ENCODE data around the gene NPR2.

NPR2 gene

DNA sequence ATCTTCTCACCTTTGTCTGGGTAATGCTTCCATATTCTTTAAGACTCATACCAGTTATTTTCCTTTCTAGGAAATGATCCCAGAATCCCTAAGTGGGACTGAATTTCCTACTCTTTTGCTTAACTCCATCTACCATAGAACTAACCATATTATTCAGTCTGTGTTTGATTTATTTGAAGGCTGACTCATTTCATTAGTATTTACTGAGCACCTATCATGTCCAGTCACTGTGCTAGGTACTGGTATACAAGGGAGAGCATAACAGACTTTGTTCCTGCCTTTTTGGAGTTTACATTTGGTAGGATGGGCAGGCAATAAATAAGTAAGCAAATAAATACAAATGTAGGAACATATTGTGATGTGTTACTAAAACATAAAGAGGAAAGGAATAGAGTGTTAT lies 4.3 kb downstream of the NPR2 start:
- DNase-seq (ENCODE audit: low read depth in 2 of 2): no peak
- H3K4me3 ChIP-seq (replicated peaks in 1 of 2; ENCODE audit: low read depth in 2 of 2, low read length in 2 of 2): no peak overlapping the region
- TF ChIP-seq, protein P1, sequence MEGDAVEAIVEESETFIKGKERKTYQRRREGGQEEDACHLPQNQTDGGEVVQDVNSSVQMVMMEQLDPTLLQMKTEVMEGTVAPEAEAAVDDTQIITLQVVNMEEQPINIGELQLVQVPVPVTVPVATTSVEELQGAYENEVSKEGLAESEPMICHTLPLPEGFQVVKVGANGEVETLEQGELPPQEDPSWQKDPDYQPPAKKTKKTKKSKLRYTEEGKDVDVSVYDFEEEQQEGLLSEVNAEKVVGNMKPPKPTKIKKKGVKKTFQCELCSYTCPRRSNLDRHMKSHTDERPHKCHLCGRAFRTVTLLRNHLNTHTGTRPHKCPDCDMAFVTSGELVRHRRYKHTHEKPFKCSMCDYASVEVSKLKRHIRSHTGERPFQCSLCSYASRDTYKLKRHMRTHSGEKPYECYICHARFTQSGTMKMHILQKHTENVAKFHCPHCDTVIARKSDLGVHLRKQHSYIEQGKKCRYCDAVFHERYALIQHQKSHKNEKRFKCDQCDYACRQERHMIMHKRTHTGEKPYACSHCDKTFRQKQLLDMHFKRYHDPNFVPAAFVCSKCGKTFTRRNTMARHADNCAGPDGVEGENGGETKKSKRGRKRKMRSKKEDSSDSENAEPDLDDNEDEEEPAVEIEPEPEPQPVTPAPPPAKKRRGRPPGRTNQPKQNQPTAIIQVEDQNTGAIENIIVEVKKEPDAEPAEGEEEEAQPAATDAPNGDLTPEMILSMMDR (IDR thresholded peaks at IDR 0.05; ENCODE audit: low read depth, low read length): no peak

DNA sequence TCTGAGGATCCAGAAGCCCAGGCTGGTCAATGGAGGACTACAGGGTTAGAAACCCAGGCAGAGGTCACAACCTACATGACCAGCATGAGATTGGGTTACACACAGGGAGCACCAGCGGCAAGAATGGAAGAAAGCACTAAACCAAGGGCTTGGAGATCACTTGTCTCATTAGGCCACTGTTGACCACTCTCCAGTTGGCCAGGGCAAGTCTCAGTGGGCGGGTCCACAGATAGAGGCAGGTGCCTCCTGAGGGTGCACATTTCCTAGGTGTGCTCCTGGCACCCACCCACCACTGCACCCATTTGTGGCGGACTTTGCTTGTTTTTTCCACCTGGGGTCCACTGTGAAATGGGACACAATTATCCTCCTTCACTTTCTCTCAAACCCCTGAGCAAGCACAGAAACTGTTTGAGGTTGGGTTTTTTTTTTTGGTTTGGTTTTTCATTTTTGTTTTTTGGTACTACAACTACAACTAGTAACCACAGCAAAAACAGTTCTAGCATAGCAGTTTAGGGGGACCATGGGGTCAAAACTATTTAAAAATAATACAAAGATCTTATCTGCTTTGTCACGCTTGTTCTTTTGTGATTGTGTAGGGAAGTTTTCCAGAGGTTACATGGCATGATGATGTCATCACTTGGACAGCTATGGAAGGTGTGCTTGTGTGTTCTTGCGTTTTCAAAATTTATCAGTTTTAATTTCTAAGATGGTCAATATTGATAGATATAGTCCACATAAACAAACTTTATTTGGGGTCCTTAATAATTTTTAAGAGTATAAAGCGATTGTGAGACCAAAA lies 6.1 kb downstream of the NPR2 start:
- no peak overlapping the region for H3K4me3 ChIP-seq (replicated peaks in 1 of 2; ENCODE audit: low read depth in 2 of 2, low read length in 2 of 2)
- TF ChIP-seq, protein P1 (IDR thresholded peaks at IDR 0.05; ENCODE audit: low read depth, low read length): no peak
- no peak for DNase-seq (ENCODE audit: low read depth in 2 of 2)

DNA sequence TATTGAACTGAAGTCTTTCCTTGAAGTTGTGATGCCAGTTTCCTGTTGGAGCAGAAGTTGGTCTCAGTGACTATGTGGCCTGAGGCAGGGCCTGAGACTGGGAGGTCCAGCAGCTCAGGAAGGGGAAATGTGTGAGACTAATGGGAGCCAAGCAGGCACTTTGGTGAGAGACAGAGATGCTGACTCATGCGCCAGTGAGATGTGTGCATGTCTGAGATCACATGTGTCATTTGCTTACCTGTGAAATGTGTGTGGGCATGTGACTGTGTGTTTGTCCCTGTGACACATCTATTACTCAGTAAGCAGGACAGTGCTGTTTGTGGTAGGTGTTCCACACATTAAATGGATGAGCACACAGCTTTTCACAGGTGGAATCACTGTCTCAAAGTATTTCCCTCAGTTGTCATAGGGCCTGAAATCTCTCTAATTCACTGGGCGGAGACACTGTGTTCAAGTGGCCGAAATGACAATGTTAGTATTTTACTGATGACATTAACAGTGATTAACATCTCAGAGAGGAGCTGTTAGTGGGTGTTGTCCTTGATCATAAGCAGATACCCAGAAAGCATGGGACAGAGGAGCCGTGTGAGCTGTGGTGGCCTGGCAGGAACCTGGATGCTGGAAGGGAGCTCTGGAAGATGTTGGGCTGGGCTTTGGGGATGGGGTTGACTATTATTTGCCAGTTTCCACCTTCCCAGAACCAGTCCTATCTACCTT lies 7.4 kb downstream of the NPR2 start:
- no peak overlapping the region for H3K4me3 ChIP-seq (replicated peaks in 1 of 2; ENCODE audit: low read depth in 2 of 2, low read length in 2 of 2)
- TF ChIP-seq, protein P1 (IDR thresholded peaks at IDR 0.05; ENCODE audit: low read depth, low read length): no peak
- peak in 1 of 2 donors; percentile 61 for DNase-seq (ENCODE audit: low read depth in 2 of 2)

- TF ChIP-seq, protein P1 (IDR thresholded peaks at IDR 0.05; ENCODE audit: low read depth, low read length): no peak
- H3K4me3 ChIP-seq (replicated peaks in 1 of 2; ENCODE audit: low read depth in 2 of 2, low read length in 2 of 2): no peak overlapping the region
- no peak for DNase-seq (ENCODE audit: low read depth in 2 of 2)
These were observed 9.1 kb downstream of the NPR2 start for GRCh38 chr9:35800530-35800929.

- TF ChIP-seq, protein P1 (IDR thresholded peaks at IDR 0.05; ENCODE audit: low read depth, low read length): no peak
- no peak overlapping the region for H3K4me3 ChIP-seq (replicated peaks in 1 of 2; ENCODE audit: low read depth in 2 of 2, low read length in 2 of 2)
- DNase-seq (ENCODE audit: low read depth in 2 of 2): no peak
These were observed 10.1 kb downstream of the NPR2 start for GRCh38 chr9:35801328-35802128.

GRCh38 chr9:35806101-35806500 lies 14.7 kb downstream of the NPR2 start:
- TF ChIP-seq, protein P1 (IDR thresholded peaks at IDR 0.05; ENCODE audit: low read depth, low read length): no peak
- no peak for DNase-seq (ENCODE audit: low read depth in 2 of 2)
- no peak overlapping the region for H3K4me3 ChIP-seq (replicated peaks in 1 of 2; ENCODE audit: low read depth in 2 of 2, low read length in 2 of 2)

Data from cardiac fibroblast (primary cell).